ENCODE data around the gene KCNK17. TPM values are rescaled to one million over a fixed set of nuclear protein-coding genes. Genes with fewer than 3 reads are reported as not detected.

The KCNK17 gene
- total RNA-seq, 1 experiment from 2014 or later = not detected

GRCh38 chr6:39309942-39310531 is 4.2 kb downstream of the KCNK17 start:
- no peaks in the 10 kb centered on the region for H3K4me1 ChIP-seq (ENCODE audit: control insufficient read depth in 1 of 2, insufficient read depth in 2 of 2, low read length in 2 of 2)
- H3K79me2 ChIP-seq (ENCODE audit: insufficient read depth, low read length) = no peaks in the 10 kb centered on the region
- no peaks in the 10 kb centered on the region for H4K20me1 ChIP-seq (ENCODE audit: insufficient read depth)
- DNase-seq (ENCODE audit: low read depth, low spot score) = peak; percentile 48
- RAD21 ChIA-PET (ENCODE audit: low non-redundant PET in 1 of 2, low total read pairs in 2 of 2, uncharacterized antibody in 2 of 2, unreplicated experiment in 2 of 2) = no interaction called here
- H2AFZ ChIP-seq (ENCODE audit: low read depth, low read length, poor library complexity, severe bottlenecking) = no peak overlapping the region
- intact Hi-C loops (cut with micrococcal nuclease) = loop anchor here (1.0 to 5.0 kb wide), 5 partner anchors 143 to 437 kb away; no protein-coding TSS in a partner anchor
- H3K9me3 ChIP-seq (ENCODE audit: control insufficient read depth in 1 of 2, insufficient read depth in 1 of 2, low read depth in 1 of 2, low read length in 2 of 2) = no peaks in the 10 kb centered on the region
- H3K4me3 ChIP-seq (replicated peaks in 1 of 2; ENCODE audit: low read depth in 1 of 2, low read length in 2 of 2) = no peak overlapping the region
- no peaks in the 10 kb centered on the region for H3K27me3 ChIP-seq (ENCODE audit: insufficient read depth, low read length)
- ATAC-seq = peak; percentile 96
- H3K9ac ChIP-seq (ENCODE audit: low read length) = no peak overlapping the region
- H3K36me3 ChIP-seq (ENCODE audit: control insufficient read depth in 1 of 2, insufficient read depth in 2 of 2, low read length in 2 of 2) = no peaks in the 10 kb centered on the region
- CTCF ChIA-PET = interaction anchor here (1.1 to 2.6 kb wide), 5 partner anchors 9 to 438 kb away, joined by 3 to 10 read pairs (median 5); no protein-coding TSS in a partner anchor
- BruUV-seq (replicated peaks) = no TSS peak
- H3K27ac ChIP-seq (ENCODE audit: low read depth, low read length) = no peak overlapping the region
- POLR2A ChIA-PET = no interaction called here
- TF ChIP-seq JUND (IDR thresholded peaks at IDR 0.05) (no peak), SRF (IDR thresholded peaks at IDR 0.05; ENCODE audit: low read depth) (no peak), SIN3A (IDR thresholded peaks at IDR 0.05; ENCODE audit: low read depth) (no peak), POLR2A (IDR thresholded peaks at IDR 0.05; ENCODE audit: borderline replicate concordance, extremely low read depth, insufficient read depth, insufficient read length) (no peak), CTCF (IDR thresholded peaks at IDR 0.05 in 2 of 3, conservative IDR thresholded peaks at IDR 0.05 in 1 of 3; ENCODE audit: borderline replicate concordance in 1 of 3, insufficient read depth in 1 of 3, low read depth in 2 of 3, low read length in 2 of 3) (peak; percentile 84 to 89 (median 88)), ZFX (IDR thresholded peaks at IDR 0.05) (no peak), CEBPB (IDR thresholded peaks at IDR 0.05; ENCODE audit: low read depth) (no peak), RAD21 (IDR thresholded peaks at IDR 0.05; ENCODE audit: low read depth) (peak; percentile 96), EZH2 (IDR thresholded peaks at IDR 0.05) (no peak), POLR2AphosphoS5 (IDR thresholded peaks at IDR 0.05; ENCODE audit: low read depth, low read length) (no peak), ZNF274 (IDR thresholded peaks at IDR 0.05; ENCODE audit: low read depth, low read length) (no peak), YY1 (IDR thresholded peaks at IDR 0.05; ENCODE audit: extremely low read depth, insufficient replicate concordance, low read depth, low read length) (no peak), REST (IDR thresholded peaks at IDR 0.05; ENCODE audit: low read depth) (no peak), ELF1 (IDR thresholded peaks at IDR 0.05; ENCODE audit: borderline replicate concordance, low read depth) (no peak), SP1 (IDR thresholded peaks at IDR 0.05; ENCODE audit: low read depth) (no peak)
- H3K4me2 ChIP-seq (ENCODE audit: low read length) = no peak overlapping the region
- H3K9me2 ChIP-seq (ENCODE audit: insufficient read depth) = no peaks in the 10 kb centered on the region
